Keratinocyte (primary cell): Measurements from ENCODE around the gene P4HA3. TPM values are rescaled to one million over a fixed set of nuclear protein-coding genes. Genes with fewer than 3 reads are reported as not detected.

Source experiments
- DNase-seq: peaks from one replicate; pipeline ENCODE4 v3.0.0-alpha.2; 2011; ENCODE audit warnings: low read depth, missing footprints, low spot score
- FAIRE-seq: peaks from 2 replicates; lab custom pipeline; 2011; peaks lifted over from hg19 to GRCh38; lab: Jason Lieb, UNC
- H2AFZ ChIP-seq: 2 replicates; pipeline ENCODE4 v1.6.0; 2012; ENCODE audit warnings: low read length, control low read depth, inconsistent platforms; ENCODE audit not compliant: control insufficient read depth
- H3K27ac ChIP-seq: 2 replicates; pipeline ENCODE4 v1.5.1; 2011; ENCODE audit warnings: low read length; ENCODE audit not compliant: control insufficient read depth, insufficient read depth
- H3K27me3 ChIP-seq: 3 replicates; pipeline ENCODE4 v1.6.0; 2011; ENCODE audit warnings: low read length; ENCODE audit not compliant: control insufficient read depth, insufficient read depth; ENCODE audit errors: extremely low read depth
- H3K36me3 ChIP-seq, 2 experiments: 2 replicates in 1 of 2; 3 replicates in 1 of 2; pipeline ENCODE4 v1.5.1; 2011; ENCODE audit warnings: low read length in 2 of 2, mild to moderate bottlenecking in 1 of 2; ENCODE audit not compliant: control insufficient read depth in 2 of 2, insufficient read depth in 2 of 2; ENCODE audit errors: extremely low read depth in 1 of 2
- H3K4me1 ChIP-seq: 3 replicates; pipeline ENCODE4 v1.5.1; 2011; ENCODE audit warnings: low read length; ENCODE audit not compliant: control insufficient read depth, insufficient read depth; ENCODE audit errors: extremely low read depth
- H3K4me2 ChIP-seq: 3 replicates; pipeline ENCODE4 v1.6.0; 2011; ENCODE audit warnings: low read depth, low read length; ENCODE audit not compliant: control insufficient read depth, insufficient read depth; ENCODE audit errors: extremely low read depth
- H3K4me3 ChIP-seq, 3 experiments: fragments of 200-600 bp in 1 of 3; sonication (generic) in 1 of 3; 2 replicates in 2 of 3; 3 replicates in 1 of 3; pipeline ENCODE4 v1.5.1; 2011 to 2016; ENCODE audit warnings: low read length in 3 of 3, mild to moderate bottlenecking in 3 of 3, control low read depth in 2 of 3, inconsistent platforms in 1 of 3, low read depth in 1 of 3, mixed read lengths in 1 of 3, mixed run types in 1 of 3, moderate library complexity in 1 of 3; ENCODE audit not compliant: control insufficient read depth in 2 of 3, insufficient read depth in 2 of 3; ENCODE audit errors: extremely low read depth in 1 of 3
- H3K79me2 ChIP-seq: 2 replicates; pipeline ENCODE4 v1.6.0; 2012; ENCODE audit warnings: low read length; ENCODE audit not compliant: control insufficient read depth, insufficient read depth
- H3K9ac ChIP-seq: 3 replicates; pipeline ENCODE4 v1.6.0; 2011; ENCODE audit warnings: low read length; ENCODE audit not compliant: control insufficient read depth, insufficient read depth; ENCODE audit errors: extremely low read depth
- H3K9me1 ChIP-seq: 3 replicates; pipeline ENCODE4 v1.6.0; 2011; ENCODE audit warnings: low read length; ENCODE audit not compliant: control insufficient read depth, insufficient read depth; ENCODE audit errors: extremely low read depth
- H3K9me3 ChIP-seq: 2 replicates; pipeline ENCODE4 v1.5.1; 2012; ENCODE audit warnings: low read depth, low read length; ENCODE audit not compliant: control insufficient read depth
- H4K20me1 ChIP-seq: 3 replicates; pipeline ENCODE4 v1.6.0; 2011; ENCODE audit warnings: low read length; ENCODE audit not compliant: control insufficient read depth, insufficient read depth; ENCODE audit errors: extremely low read depth
- EZH2 ChIP-seq: IDR thresholded peaks from one replicate; pipeline ENCODE4 v1.6.1; 2012; ENCODE audit warnings: inconsistent platforms, mild to moderate bottlenecking, low read length, moderate library complexity
- dilution Hi-C: fragments of 300-500 bp; cut with MboI; formaldehyde crosslinking; loops from one replicate; pipeline ENCODE4 v1.7.0; 2020; ENCODE audit warnings: low sequenced_read_pairs; ENCODE audit not compliant: extremely low pct_ligation_motif_present
- polyA plus RNA-seq, 5 experiments: library from polyadenylated mRNA; depleted of rRNA in 3 of 5; stranded (reverse) in 3 of 5; stranded (forward) in 1 of 5; unstranded in 1 of 5; fragments of >200 nt; gene quantifications; 1 replicate in 1 of 5; 2 replicates in 3 of 5; 3 replicates in 1 of 5; pipeline versions ENCODE4 v1.2.1 to v1.2.3, GENCODE V29; 2011 to 2012; ENCODE audit warnings: missing spikeins in 2 of 5, low read depth in 1 of 5, low replicate concordance in 1 of 5
- TF ChIP-seq, protein P1 (sequence below), 3 experiments: IDR thresholded peaks in 1 of 3; conservative IDR thresholded peaks in 1 of 3; optimal IDR thresholded peaks in 1 of 3; 2 replicates in 2 of 3; 3 replicates in 1 of 3; pipeline versions ENCODE3 to v1.5.1; 2011; ENCODE audit warnings: low read length in 3 of 3, mild to moderate bottlenecking in 3 of 3, moderate library complexity in 2 of 3, control low read depth in 1 of 3, inconsistent platforms in 1 of 3; ENCODE audit not compliant: insufficient read depth in 2 of 3; ENCODE audit errors: extremely low read depth in 1 of 3

Gene P4HA3
- polyA plus RNA-seq, 1 donor (not counting 4 experiments of a cell fraction or from before 2014, with no cell fraction given), result 0.14 TPM

DNA sequence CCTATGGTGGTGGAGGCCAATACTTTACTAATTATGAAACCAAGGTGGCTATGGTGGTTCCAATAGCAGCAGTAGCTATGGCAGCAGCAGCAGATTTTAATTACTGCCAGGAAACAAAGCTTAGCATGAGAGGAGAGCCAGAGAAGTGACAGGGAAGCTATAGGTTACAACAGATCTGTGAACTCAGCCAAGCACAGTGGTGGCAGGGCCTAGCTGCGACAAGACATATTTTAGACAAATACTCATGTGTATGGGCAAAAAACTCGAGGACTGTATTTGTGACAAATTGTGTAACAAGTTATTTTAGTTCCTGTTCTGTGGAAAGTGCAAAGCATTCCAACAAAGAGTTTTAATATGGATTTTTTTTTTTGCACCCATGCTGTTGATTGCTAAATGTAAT lies 44.2 kb upstream of the P4HA3 start:
- FAIRE-seq, result no peak
- dilution Hi-C loops, result no loop called here
- no peaks in the 10 kb centered on the region for H3K27me3 ChIP-seq

DNA sequence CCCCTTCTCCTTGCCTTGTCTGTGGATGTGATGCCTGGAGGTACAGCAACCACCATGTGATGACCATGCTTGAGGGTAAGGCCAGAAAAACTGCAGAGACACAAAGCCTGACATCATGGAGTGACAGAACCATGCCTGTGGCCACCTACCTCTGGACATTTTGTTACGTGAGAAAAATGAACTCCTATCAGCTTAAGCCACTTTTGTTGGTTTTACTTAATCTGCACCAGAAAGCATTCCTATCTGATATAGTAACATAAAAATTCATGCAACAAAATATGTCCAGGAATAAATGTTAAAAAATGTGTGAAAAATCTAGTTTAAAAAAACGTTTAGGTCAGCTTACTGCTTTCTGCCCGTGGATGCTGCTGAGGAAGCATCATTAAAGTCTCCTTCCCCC lies 42.6 kb upstream of the P4HA3 start:
- Histone ChIP-seq H3K36me3 (no peaks in the 10 kb centered on the region), H3K9me1 (no peaks in the 10 kb centered on the region), H3K9ac (no peak overlapping the region), H3K4me2 (no peak overlapping the region), H3K9me3 (no peaks in the 10 kb centered on the region), H3K79me2 (no peaks in the 10 kb centered on the region), H3K4me1 (no peaks in the 10 kb centered on the region), H3K4me3 (no peak overlapping the region), H3K27me3 (no peaks in the 10 kb centered on the region), H3K27ac (no peak overlapping the region), H4K20me1 (no peaks in the 10 kb centered on the region), H2AFZ (no peak overlapping the region)
- dilution Hi-C loops, result no loop called here
- no peak for TF ChIP-seq EZH2
- TF ChIP-seq, protein P1, sequence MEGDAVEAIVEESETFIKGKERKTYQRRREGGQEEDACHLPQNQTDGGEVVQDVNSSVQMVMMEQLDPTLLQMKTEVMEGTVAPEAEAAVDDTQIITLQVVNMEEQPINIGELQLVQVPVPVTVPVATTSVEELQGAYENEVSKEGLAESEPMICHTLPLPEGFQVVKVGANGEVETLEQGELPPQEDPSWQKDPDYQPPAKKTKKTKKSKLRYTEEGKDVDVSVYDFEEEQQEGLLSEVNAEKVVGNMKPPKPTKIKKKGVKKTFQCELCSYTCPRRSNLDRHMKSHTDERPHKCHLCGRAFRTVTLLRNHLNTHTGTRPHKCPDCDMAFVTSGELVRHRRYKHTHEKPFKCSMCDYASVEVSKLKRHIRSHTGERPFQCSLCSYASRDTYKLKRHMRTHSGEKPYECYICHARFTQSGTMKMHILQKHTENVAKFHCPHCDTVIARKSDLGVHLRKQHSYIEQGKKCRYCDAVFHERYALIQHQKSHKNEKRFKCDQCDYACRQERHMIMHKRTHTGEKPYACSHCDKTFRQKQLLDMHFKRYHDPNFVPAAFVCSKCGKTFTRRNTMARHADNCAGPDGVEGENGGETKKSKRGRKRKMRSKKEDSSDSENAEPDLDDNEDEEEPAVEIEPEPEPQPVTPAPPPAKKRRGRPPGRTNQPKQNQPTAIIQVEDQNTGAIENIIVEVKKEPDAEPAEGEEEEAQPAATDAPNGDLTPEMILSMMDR (optimal IDR thresholded peaks at IDR 0.05 in 1 of 3, IDR thresholded peaks at IDR 0.05 in 1 of 3, conservative IDR thresholded peaks at IDR 0.05 in 1 of 3; ENCODE audit: extremely low read depth in 1 of 3, insufficient read depth in 2 of 3, low read length in 3 of 3), result no peak
- DNase-seq (no peak), FAIRE-seq (no peak)

More for the DNA sequence above, 44.2 kb upstream of the P4HA3 start:
- TF ChIP-seq, protein P1 (optimal IDR thresholded peaks at IDR 0.05 in 1 of 3, IDR thresholded peaks at IDR 0.05 in 1 of 3, conservative IDR thresholded peaks at IDR 0.05 in 1 of 3; ENCODE audit: extremely low read depth in 1 of 3, insufficient read depth in 2 of 3, low read length in 3 of 3), result no peak
- TF ChIP-seq EZH2, result no peak
- Histone ChIP-seq H3K9me1 (no peaks in the 10 kb centered on the region), H3K9ac (no peak overlapping the region), H3K4me3 (no peak overlapping the region), H3K27ac (no peak overlapping the region), H3K9me3 (no peaks in the 10 kb centered on the region), H3K4me2 (no peak overlapping the region), H3K79me2 (no peaks in the 10 kb centered on the region), H3K4me1 (no peaks in the 10 kb centered on the region), H4K20me1 (no peaks in the 10 kb centered on the region), H3K36me3 (peaks cover 0 to 2% of the 10 kb centered on the region in 2 experiments), H2AFZ (no peak overlapping the region)
- no peak for DNase-seq
